ENCODE data around the gene OGT. TPM values are rescaled to one million over a fixed set of nuclear protein-coding genes. Genes with fewer than 3 reads are reported as not detected.

OGT gene
- 100 to 1,000 TPM; 438 to 548 (median 460) TPM for total RNA-seq
- 333 TPM for total RNA-seq (2013)
- total RNA-seq = 479 to 1,801 (median 838) reads per million in 29 experiments

DNA sequence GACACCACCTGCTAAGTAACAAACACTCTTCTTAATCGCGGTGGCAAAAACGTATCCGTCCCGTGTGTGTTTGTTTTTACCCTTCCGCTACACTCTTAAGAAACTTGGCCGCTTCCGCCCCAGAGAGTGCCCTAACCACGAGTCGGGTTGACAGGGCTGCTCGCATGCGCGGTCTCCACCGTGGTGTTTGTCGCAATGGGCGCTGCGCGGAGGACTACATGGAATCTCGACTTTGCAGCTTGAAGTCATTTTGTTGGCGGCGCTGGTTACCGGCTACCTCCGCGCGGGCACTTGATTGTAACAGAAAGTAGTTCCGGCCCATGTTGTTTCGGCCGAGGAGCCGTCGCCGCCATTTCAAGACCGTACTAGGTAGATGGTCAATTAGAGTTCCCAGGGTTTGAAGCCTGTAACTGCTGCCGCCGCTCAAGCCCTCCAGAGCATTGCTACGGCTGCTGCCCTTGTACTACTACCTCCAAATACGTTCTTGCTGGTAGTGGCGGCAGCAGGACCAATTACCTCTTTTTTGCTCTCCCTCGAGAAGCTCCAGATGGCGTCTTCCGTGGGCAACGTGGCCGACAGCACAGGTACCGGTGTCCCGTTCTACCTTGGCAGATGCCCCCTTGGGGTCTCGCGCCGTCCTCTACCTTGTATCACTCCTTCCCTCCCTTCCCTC, at the start of gene OGT:
TSS of gene OGT (plus strand) at position 352 of the 673 bp plus-strand sequence. CDS start at position 548, 196 bp downstream.
- peak within 1 kb of the TSS; percentile 91 to 92 for H3K4me3 ChIP-seq (ENCODE audit: control insufficient read depth in 1 of 2, extremely low read depth in 1 of 2, low read length in 1 of 2)
- ATAC-seq (replicated peaks in 1 of 4) (peak; percentile 79 to 83 (median 80)), DNase-seq (peak; percentile 80 to 96 (median 93))
- CTCF ChIA-PET = interaction anchor here in 1 of 2 donors (1.0 to 1.8 kb wide), 3 partner anchors 13 to 41 kb away, joined by 3 to 6 read pairs (median 4); no protein-coding TSS in a partner anchor
- H3K27ac ChIP-seq (ENCODE audit: low read length) = peak within 1 kb of the TSS; percentile 93
- 0% methylated on average over 36 of the region's 47 CpGs for WGBS (ENCODE audit: insufficient coverage)
- peak within 1 kb of the TSS; percentile 97 to 99 (median 98) for H3K4me3 Mint-ChIP-seq
- peaks cover 27 to 32% (median 31%) of the 10 kb centered on the region in 3 donors for H3K4me1 Mint-ChIP-seq
- H3K4me1 ChIP-seq (ENCODE audit: control insufficient read depth in 1 of 2, extremely low read depth in 1 of 2, insufficient read depth in 2 of 2, low read length in 2 of 2) = peaks cover 9 to 21% of the 10 kb centered on the region in 2 experiments
- H3K36me3 Mint-ChIP-seq = peaks cover 19% of the 10 kb centered on the region
- H3K9me3 Mint-ChIP-seq = no peaks in the 10 kb centered on the region
- H3K36me3 ChIP-seq (ENCODE audit: control insufficient read depth in 2 of 2, extremely low read depth in 1 of 2, insufficient read depth in 1 of 2, low read length in 1 of 2) = peaks cover 0 to 3% of the 10 kb centered on the region in 2 donors
- H3K27me3 Mint-ChIP-seq = peaks cover 0 to 3% of the 10 kb centered on the region in 2 donors
- H3K9me3 ChIP-seq = no peaks in the 10 kb centered on the region
- POLR2A ChIA-PET = interaction anchor here (0.5 to 3.4 kb wide), 11 partner anchors 9 to 1375 kb away, joined by 3 to 18 read pairs (median 4); partner anchors contain the start of gene TAF1 (in 1 of the 2)
- H3K27ac Mint-ChIP-seq = peak within 1 kb of the TSS; percentile 93 to 99
- no peaks in the 10 kb centered on the region for H3K27me3 ChIP-seq (replicated peaks in 1 of 2; ENCODE audit: control insufficient read depth in 2 of 2, extremely low read depth in 1 of 2, insufficient read depth in 2 of 2, low read length in 1 of 2)

DNA sequence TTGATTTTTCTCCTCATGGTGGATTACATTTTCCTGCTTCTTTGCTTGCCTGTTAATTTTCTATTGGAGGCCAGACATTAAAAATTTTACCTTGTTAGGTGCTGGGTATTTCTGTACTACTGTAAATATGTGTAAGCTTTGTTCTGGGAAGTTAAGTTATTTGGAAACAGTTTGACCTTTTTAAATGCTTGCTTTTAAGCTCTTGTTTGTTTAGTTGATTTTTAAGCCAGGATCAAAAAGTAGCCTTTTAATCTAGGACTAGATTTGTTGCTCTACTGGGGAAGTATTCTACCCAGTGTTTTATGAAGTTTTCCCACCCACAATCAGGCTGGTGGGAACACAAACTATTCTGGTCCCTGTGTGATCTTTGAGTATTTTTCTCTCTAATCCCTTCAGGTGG, 45.1 kb upstream of the OGT start:
- DNase-seq = no peak
- Histone ChIP-seq H3K4me3 (ENCODE audit: control insufficient read depth in 1 of 2, extremely low read depth in 1 of 2, low read length in 1 of 2) (no peak overlapping the region), H3K27ac (ENCODE audit: low read length) (no peak overlapping the region), H3K36me3 (ENCODE audit: control insufficient read depth in 2 of 2, extremely low read depth in 1 of 2, insufficient read depth in 1 of 2, low read length in 1 of 2) (no peaks in the 10 kb centered on the region), H3K27me3 (replicated peaks in 1 of 2; ENCODE audit: control insufficient read depth in 2 of 2, extremely low read depth in 1 of 2, insufficient read depth in 2 of 2, low read length in 1 of 2) (no peaks in the 10 kb centered on the region), H3K9me3 (no peaks in the 10 kb centered on the region), H3K4me1 (ENCODE audit: control insufficient read depth in 1 of 2, extremely low read depth in 1 of 2, insufficient read depth in 2 of 2, low read length in 2 of 2) (peaks cover 0 to 5% of the 10 kb centered on the region in 2 experiments)
- no peaks in the 10 kb centered on the region for H3K27me3 Mint-ChIP-seq
- peaks cover 6 to 8% (median 8%) of the 10 kb centered on the region in 3 donors for H3K4me1 Mint-ChIP-seq
- POLR2A ChIA-PET = no interaction called here
- H3K9me3 Mint-ChIP-seq = no peaks in the 10 kb centered on the region
- no peak overlapping the region for H3K4me3 Mint-ChIP-seq
- no peak for ATAC-seq (replicated peaks in 1 of 4)
- CTCF ChIA-PET = no interaction called here
- no peaks in the 10 kb centered on the region for H3K36me3 Mint-ChIP-seq
- no peak overlapping the region for H3K27ac Mint-ChIP-seq

DNA sequence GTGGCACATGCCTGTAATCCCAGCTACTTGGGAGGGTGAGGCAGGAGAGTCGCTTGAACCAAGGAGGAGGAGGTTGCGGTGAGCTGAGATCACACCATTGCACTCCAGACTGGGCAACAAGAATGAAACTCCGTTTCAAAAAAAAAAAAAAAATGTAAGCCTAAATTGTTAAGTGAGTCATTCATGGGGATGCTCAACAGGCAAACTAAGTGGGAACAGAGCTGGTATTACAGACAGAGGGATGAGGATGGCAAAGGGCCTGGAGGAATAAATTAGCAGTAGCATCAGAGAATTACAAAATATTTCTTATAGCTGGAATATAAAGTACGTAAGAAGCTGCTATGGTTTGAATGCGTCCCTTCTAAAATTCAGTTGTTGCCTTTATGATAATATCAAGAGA, 43.4 kb upstream of the OGT start:
- no peak for DNase-seq
- Mint-ChIP-seq H3K9me3 (no peaks in the 10 kb centered on the region), H3K27ac (no peak overlapping the region), H3K4me1 (peaks cover 8 to 12% (median 10%) of the 10 kb centered on the region in 3 donors), H3K36me3 (no peaks in the 10 kb centered on the region), H3K4me3 (no peak overlapping the region), H3K27me3 (peaks cover 0 to 3% of the 10 kb centered on the region in 2 donors)
- no peaks in the 10 kb centered on the region for H3K36me3 ChIP-seq (ENCODE audit: control insufficient read depth in 2 of 2, extremely low read depth in 1 of 2, insufficient read depth in 1 of 2, low read length in 1 of 2)
- H3K9me3 ChIP-seq = no peaks in the 10 kb centered on the region
- ChIA-PET POLR2A (interaction anchor here in 1 of 2 donors (0.6 to 0.7 kb wide), 2 partner anchors 45 to 60 kb away, joined by 5 to 6 read pairs; no protein-coding TSS in a partner anchor), CTCF (no interaction called here)
- peaks cover 0 to 9% of the 10 kb centered on the region in 2 experiments for H3K4me1 ChIP-seq (ENCODE audit: control insufficient read depth in 1 of 2, extremely low read depth in 1 of 2, insufficient read depth in 2 of 2, low read length in 2 of 2)
- no peak overlapping the region for H3K4me3 ChIP-seq (ENCODE audit: control insufficient read depth in 1 of 2, extremely low read depth in 1 of 2, low read length in 1 of 2)
- H3K27me3 ChIP-seq (replicated peaks in 1 of 2; ENCODE audit: control insufficient read depth in 2 of 2, extremely low read depth in 1 of 2, insufficient read depth in 2 of 2, low read length in 1 of 2) = no peaks in the 10 kb centered on the region
- WGBS (ENCODE audit: insufficient coverage) = no CpG with 5 or more reads among the region's 5 CpGs
- no peak for ATAC-seq (replicated peaks in 1 of 4)
- no peak overlapping the region for H3K27ac ChIP-seq (ENCODE audit: low read length)

DNA sequence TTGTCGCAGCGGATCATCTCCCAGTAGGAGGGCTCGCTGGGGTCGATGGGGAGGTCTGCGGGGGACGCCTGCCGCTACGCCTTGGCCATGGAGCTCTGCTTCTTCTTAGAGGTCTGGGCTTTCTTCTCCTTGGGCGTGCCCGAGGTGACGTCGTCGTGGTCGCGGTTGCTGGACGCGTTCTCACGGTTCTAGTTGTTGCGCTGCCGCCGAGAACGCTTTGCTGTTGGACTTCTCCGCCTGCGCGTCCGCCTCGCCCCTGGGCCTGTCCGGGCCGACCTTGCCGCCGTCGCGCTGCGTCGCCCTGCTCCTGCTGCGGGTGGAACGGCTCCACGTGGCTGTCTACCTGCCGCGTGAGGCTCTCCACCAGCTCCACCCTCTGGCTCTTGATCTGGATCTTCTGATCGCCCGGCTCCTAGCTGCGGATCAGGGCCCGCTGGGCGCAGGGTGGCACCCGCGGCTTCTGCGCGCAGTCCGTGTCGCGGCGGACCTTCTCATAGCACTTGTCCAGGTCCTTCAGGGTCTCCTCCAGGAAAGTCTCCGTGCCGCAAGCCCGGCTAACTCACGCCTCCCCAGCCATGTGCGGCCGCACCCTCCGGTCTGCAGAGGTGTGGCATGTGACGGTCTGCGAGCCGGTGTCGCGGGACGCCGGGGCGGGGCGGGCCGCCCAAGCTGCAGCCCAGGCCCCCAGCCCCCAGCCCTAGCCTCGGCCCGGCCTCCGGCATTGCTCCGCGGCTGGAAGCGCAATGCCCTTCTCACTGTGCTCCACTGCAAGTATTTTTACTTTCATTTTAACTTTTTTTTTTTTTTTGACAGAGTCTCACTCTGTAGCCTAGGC, 40.5 kb upstream of the OGT start:
- no peaks in the 10 kb centered on the region for H3K9me3 Mint-ChIP-seq
- peak overlapping the region in 1 of 2 donors; percentile 66 for H3K27ac Mint-ChIP-seq
- Histone ChIP-seq H3K27me3 (replicated peaks in 1 of 2; ENCODE audit: control insufficient read depth in 2 of 2, extremely low read depth in 1 of 2, insufficient read depth in 2 of 2, low read length in 1 of 2) (no peaks in the 10 kb centered on the region), H3K4me1 (ENCODE audit: control insufficient read depth in 1 of 2, extremely low read depth in 1 of 2, insufficient read depth in 2 of 2, low read length in 2 of 2) (peaks cover 0 to 9% of the 10 kb centered on the region in 2 experiments), H3K27ac (ENCODE audit: low read length) (no peak overlapping the region), H3K36me3 (ENCODE audit: control insufficient read depth in 2 of 2, extremely low read depth in 1 of 2, insufficient read depth in 1 of 2, low read length in 1 of 2) (no peaks in the 10 kb centered on the region), H3K4me3 (ENCODE audit: control insufficient read depth in 1 of 2, extremely low read depth in 1 of 2, low read length in 1 of 2) (peak overlapping the region; percentile 70 to 72), H3K9me3 (no peaks in the 10 kb centered on the region)
- H3K36me3 Mint-ChIP-seq = no peaks in the 10 kb centered on the region
- H3K4me1 Mint-ChIP-seq = peaks cover 10 to 16% (median 12%) of the 10 kb centered on the region in 3 donors
- POLR2A ChIA-PET = interaction anchor here (0.5 to 0.9 kb wide), 5 partner anchors 40 to 127 kb away, joined by 3 to 7 read pairs (median 4); partner anchors contain the start of gene OGT (in 1 of the 2)
- ATAC-seq (replicated peaks in 1 of 4) (peak; percentile 84 to 88 (median 86)), DNase-seq (peak in 34 of 35 experiments; percentile 4 to 61 (median 26))
- under 1% methylated on average over 44 of the region's 76 CpGs for WGBS (ENCODE audit: insufficient coverage)
- CTCF ChIA-PET = interaction anchor here (0.6 to 1.3 kb wide), 3 partner anchors 12 to 40 kb away, joined by 3 to 6 read pairs (median 5); partner anchors contain the start of gene OGT (in 1 of the 2)
- peaks cover 0 to 3% of the 10 kb centered on the region in 2 donors for H3K27me3 Mint-ChIP-seq
- peak overlapping the region; percentile 80 to 82 (median 81) for H3K4me3 Mint-ChIP-seq

DNA sequence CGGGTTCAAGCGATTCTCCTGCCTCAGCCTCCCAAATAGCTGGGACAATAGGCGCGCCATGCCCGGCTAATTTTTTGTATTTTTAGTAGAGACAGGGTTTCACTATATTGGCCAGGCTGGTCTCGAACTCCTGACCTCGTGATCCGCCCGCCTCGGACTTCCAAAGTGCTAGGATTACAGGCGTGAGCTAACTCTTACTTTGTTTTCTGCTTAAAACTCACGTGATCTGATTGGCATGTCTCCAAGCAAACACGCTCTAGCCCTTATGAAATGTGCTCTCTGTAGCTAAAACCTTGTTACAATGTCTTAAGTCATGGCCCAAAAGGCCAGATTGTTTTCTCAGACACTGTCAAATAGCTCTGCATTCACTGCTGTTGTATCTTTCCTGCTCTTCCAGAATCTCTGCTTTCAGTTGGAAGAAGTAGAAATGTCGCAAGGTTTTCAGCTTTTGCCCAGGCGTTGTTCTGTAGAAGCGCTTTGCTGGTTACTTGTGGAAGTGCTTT, 39.7 kb upstream of the OGT start:
- Histone ChIP-seq H3K27ac (ENCODE audit: low read length) (no peak overlapping the region), H3K27me3 (replicated peaks in 1 of 2; ENCODE audit: control insufficient read depth in 2 of 2, extremely low read depth in 1 of 2, insufficient read depth in 2 of 2, low read length in 1 of 2) (no peaks in the 10 kb centered on the region), H3K4me1 (ENCODE audit: control insufficient read depth in 1 of 2, extremely low read depth in 1 of 2, insufficient read depth in 2 of 2, low read length in 2 of 2) (peaks cover 0 to 9% of the 10 kb centered on the region in 2 experiments), H3K4me3 (ENCODE audit: control insufficient read depth in 1 of 2, extremely low read depth in 1 of 2, low read length in 1 of 2) (peak overlapping the region; percentile 70 to 72), H3K36me3 (ENCODE audit: control insufficient read depth in 2 of 2, extremely low read depth in 1 of 2, insufficient read depth in 1 of 2, low read length in 1 of 2) (no peaks in the 10 kb centered on the region), H3K9me3 (no peaks in the 10 kb centered on the region)
- ATAC-seq (replicated peaks in 1 of 4) (no peak), DNase-seq (peak in 1 of 35 experiments; percentile 6)
- peaks cover 10 to 16% (median 12%) of the 10 kb centered on the region in 3 donors for H3K4me1 Mint-ChIP-seq
- peaks cover 0 to 3% of the 10 kb centered on the region in 2 donors for H3K27me3 Mint-ChIP-seq
- WGBS (ENCODE audit: insufficient coverage) = 20% methylated on average over 1 of the region's 16 CpGs
- H3K36me3 Mint-ChIP-seq = no peaks in the 10 kb centered on the region
- H3K4me3 Mint-ChIP-seq = peak overlapping the region; percentile 80 to 82 (median 81)
- POLR2A ChIA-PET = interaction anchor here (0.7 to 0.9 kb wide), 4 partner anchors 39 to 127 kb away, joined by 3 to 7 read pairs (median 4); partner anchors contain the start of gene OGT (in 1 of the 2)
- CTCF ChIA-PET = interaction anchor here in 1 of 2 donors (0.6 kb wide), 1 partner anchor 11 kb away, joined by 3 read pairs; no protein-coding TSS in a partner anchor
- no peaks in the 10 kb centered on the region for H3K9me3 Mint-ChIP-seq
- H3K27ac Mint-ChIP-seq = no peak overlapping the region

All from T-cell (primary cell).